H9 (cell line): ENCODE data around the gene MPL. TPM values are rescaled to one million over a fixed set of nuclear protein-coding genes. Genes with fewer than 3 reads are reported as not detected.

Experiments
- DNase-seq: peaks from one replicate; pipeline ENCODE4 v3.0.0-alpha.2; 2017
- H2AFZ ChIP-seq: one replicate; pipeline ENCODE4 v1.6.1; 2013; ENCODE audit warnings: mild to moderate bottlenecking, low read length, control low read depth, moderate library complexity
- H2AK5ac ChIP-seq: 2 replicates; pipeline ENCODE4 v1.6.1; 2013; ENCODE audit warnings: low read length, control low read depth, mixed read lengths; ENCODE audit not compliant: insufficient read length
- H2BK120ac ChIP-seq: one replicate; pipeline ENCODE4 v1.6.1; 2013; ENCODE audit warnings: low read depth, mild to moderate bottlenecking, low read length, control low read depth, inconsistent platforms; ENCODE audit not compliant: poor library complexity, severe bottlenecking
- H2BK12ac ChIP-seq: 2 replicates; pipeline ENCODE4 v1.6.1; 2013; ENCODE audit warnings: low read length, control low read depth, mixed read lengths, low read depth; ENCODE audit not compliant: insufficient read length
- H2BK15ac ChIP-seq: 2 replicates; pipeline ENCODE4 v1.6.1; 2013; ENCODE audit warnings: low read depth, low read length, control low read depth
- H2BK20ac ChIP-seq: one replicate; pipeline ENCODE4 v1.6.1; 2013; ENCODE audit warnings: low read depth, mild to moderate bottlenecking, low read length, control low read depth, inconsistent platforms; ENCODE audit not compliant: poor library complexity, severe bottlenecking
- H2BK5ac ChIP-seq: 2 replicates; pipeline ENCODE4 v1.6.1; 2013; ENCODE audit warnings: low read length, control low read depth, mixed read lengths; ENCODE audit not compliant: insufficient read length
- H3K14ac ChIP-seq: 2 replicates; pipeline ENCODE4 v1.6.1; 2013; ENCODE audit warnings: low read length, control low read depth; ENCODE audit not compliant: insufficient read depth
- H3K18ac ChIP-seq: 2 replicates; pipeline ENCODE4 v1.6.1; 2013; ENCODE audit warnings: low read depth, mild to moderate bottlenecking, mixed read lengths, low read length, control low read depth; ENCODE audit not compliant: insufficient read length
- H3K23ac ChIP-seq: 2 replicates; pipeline ENCODE4 v1.6.1; 2013; ENCODE audit warnings: low read length, control low read depth, mixed read lengths, low read depth; ENCODE audit not compliant: insufficient read length
- H3K23me2 ChIP-seq: 2 replicates; pipeline ENCODE4 v1.6.1; 2013; ENCODE audit warnings: low read depth, mild to moderate bottlenecking, mixed read lengths, low read length, control low read depth; ENCODE audit not compliant: insufficient read length, poor library complexity, severe bottlenecking
- H3K27ac ChIP-seq: 2 replicates; pipeline ENCODE4 v1.5.1; 2013; ENCODE audit warnings: low read length, control low read depth, mixed read lengths, low read depth; ENCODE audit not compliant: insufficient read length
- H3K27me3 ChIP-seq: 2 replicates; pipeline ENCODE4 v1.6.1; 2013; ENCODE audit warnings: low read length, control low read depth, inconsistent platforms; ENCODE audit not compliant: insufficient read depth
- H3K4ac ChIP-seq: 2 replicates; pipeline ENCODE4 v1.6.1; 2013; ENCODE audit warnings: low read depth, mild to moderate bottlenecking, control low read depth, inconsistent platforms, low read length, moderate library complexity
- H3K4me1 ChIP-seq: 2 replicates; pipeline ENCODE4 v1.6.1; 2013; ENCODE audit warnings: low read length, control low read depth, inconsistent platforms; ENCODE audit not compliant: insufficient read depth
- H3K4me2 ChIP-seq: 2 replicates; pipeline ENCODE4 v1.6.1; 2013; ENCODE audit warnings: low read length, control low read depth, mixed read lengths; ENCODE audit not compliant: insufficient read length, insufficient read depth
- H3K56ac ChIP-seq: 2 replicates; pipeline ENCODE4 v1.6.1; 2013; ENCODE audit warnings: low read depth, mild to moderate bottlenecking, mixed read lengths, low read length, control low read depth; ENCODE audit not compliant: insufficient read length
- H3K79me1 ChIP-seq: 2 replicates; pipeline ENCODE4 v1.6.1; 2013; ENCODE audit warnings: low read depth, mild to moderate bottlenecking, moderate library complexity, low read length, control low read depth, inconsistent platforms; ENCODE audit not compliant: insufficient read depth, poor library complexity, severe bottlenecking
- H3K79me2 ChIP-seq: 2 replicates; pipeline ENCODE4 v1.6.1; 2013; ENCODE audit warnings: low read length, control low read depth, inconsistent platforms; ENCODE audit not compliant: insufficient read depth
- H3K9ac ChIP-seq: 2 replicates; pipeline ENCODE4 v1.6.1; 2013; ENCODE audit warnings: low read length, control low read depth, mixed read lengths; ENCODE audit not compliant: insufficient read length; ENCODE audit errors: extremely low read depth
- H3K9me3 ChIP-seq: one replicate; pipeline ENCODE4 v1.6.1; 2013; ENCODE audit warnings: low read depth, low read length, inconsistent platforms; ENCODE audit not compliant: control insufficient read depth
- H3T11ph ChIP-seq: one replicate; pipeline ENCODE4 v1.6.1; 2013; ENCODE audit warnings: mild to moderate bottlenecking, low read length, control low read depth, inconsistent platforms
- H4K20me1 ChIP-seq: one replicate; pipeline ENCODE4 v1.6.1; 2013; ENCODE audit not compliant: control insufficient read depth, insufficient read length, insufficient read depth
- H4K5ac ChIP-seq: 2 replicates; pipeline ENCODE4 v1.6.1; 2013; ENCODE audit warnings: low read depth, mild to moderate bottlenecking, mixed read lengths, low read length, control low read depth; ENCODE audit not compliant: insufficient read length
- H4K8ac ChIP-seq: replicated peaks from 2 replicates; pipeline ENCODE4 v1.6.1; 2013; ENCODE audit warnings: low read length, control low read depth, mixed read lengths, low read depth; ENCODE audit not compliant: insufficient read length
- H4K91ac ChIP-seq: 2 replicates; pipeline ENCODE4 v1.6.1; 2013; ENCODE audit warnings: low read depth, mild to moderate bottlenecking, moderate library complexity, mixed read lengths, low read length, control low read depth; ENCODE audit not compliant: insufficient read length
- H3K27ac Mint-ChIP-seq, 3 experiments: 2 replicates in 2 of 3; 3 replicates in 1 of 3; pipeline ENCODE4 v1.8.0; 2020 to 2021; ENCODE audit warnings: mixed read lengths in 3 of 3, mild to moderate bottlenecking in 1 of 3, moderate library complexity in 1 of 3
- H3K27me3 Mint-ChIP-seq: 2 replicates; pipeline ENCODE4 v1.8.0; 2021; ENCODE audit warnings: low read depth, mild to moderate bottlenecking, moderate library complexity, mixed read lengths
- H3K36me3 Mint-ChIP-seq, 3 experiments: 2 replicates in 2 of 3; 3 replicates in 1 of 3; pipeline ENCODE4 v1.8.0; 2020 to 2021; ENCODE audit warnings: low read depth in 3 of 3, mixed read lengths in 3 of 3; ENCODE audit not compliant: insufficient read depth in 1 of 3
- H3K4me1 Mint-ChIP-seq, 2 experiments: 2 replicates each; pipeline ENCODE4 v1.8.0; 2020; ENCODE audit warnings: mixed read lengths in 2 of 2
- H3K4me3 Mint-ChIP-seq, 2 experiments: 2 replicates in 1 of 2; 3 replicates in 1 of 2; pipeline ENCODE4 v1.8.0; 2020 to 2021; ENCODE audit warnings: mild to moderate bottlenecking in 2 of 2, mixed read lengths in 2 of 2, moderate library complexity in 1 of 2
- H3K9me3 Mint-ChIP-seq, 2 experiments: 2 replicates in 1 of 2; 3 replicates in 1 of 2; pipeline ENCODE4 v1.8.0; 2020; ENCODE audit warnings: mild to moderate bottlenecking in 2 of 2, mixed read lengths in 2 of 2, moderate library complexity in 1 of 2
- CTCF ChIP-seq: fragments of 200-600 bp; sonication (generic); conservative IDR thresholded peaks from 3 replicates; pipeline ENCODE4 v1.8.0; 2021; ENCODE audit warnings: antibody characterized with exemption, mild to moderate bottlenecking
- WGBS: extraction: QIAGEN DNeasy Blood & Tissue Kit; methylation state at CpG from one replicate; pipeline ENCODE4 v1.1.7; 2013; ENCODE audit warnings: missing lambda C conversion rate, low lambda C conversion rate, mixed read lengths; ENCODE audit not compliant: insufficient read length; ENCODE audit errors: extremely low coverage; 5-methylcytosine and 5-hydroxymethylcytosine counted together
- total RNA-seq: library from RNA; stranded (reverse); gene quantifications from 2 replicates; pipeline ENCODE4 v1.2.1, GENCODE V29; 2021

The MPL gene
- total RNA-seq, 1 experiment from 2014 or later, result not detected

GRCh38 chr1:43288785-43289706 is 48.6 kb upstream of the MPL start:
- Histone ChIP-seq H4K20me1 (no peaks in the 10 kb centered on the region), H2AK5ac (no peak overlapping the region), H3K27ac (no peak overlapping the region), H2BK12ac (no peak overlapping the region), H3K4me2 (no peak overlapping the region), H2BK20ac (no peak overlapping the region), H3T11ph (no peak overlapping the region), H2BK120ac (no peak overlapping the region), H2BK15ac (no peak overlapping the region), H2AFZ (no peak overlapping the region), H3K27me3 (no peaks in the 10 kb centered on the region), H4K5ac (no peak overlapping the region), H4K91ac (no peak overlapping the region), H3K9ac (no peak overlapping the region), H3K9me3 (no peaks in the 10 kb centered on the region), H3K56ac (no peak overlapping the region), H3K79me1 (no peaks in the 10 kb centered on the region), H3K79me2 (no peaks in the 10 kb centered on the region), H3K23me2 (peaks cover 3% of the 10 kb centered on the region), H2BK5ac (no peak overlapping the region), H4K8ac (no peak overlapping the region), H3K14ac (no peak overlapping the region), H3K23ac (no peak overlapping the region), H3K4ac (no peak overlapping the region), H3K4me1 (peaks cover 7% of the 10 kb centered on the region; the same call in 1 of the 2 replicates), H3K18ac (no peak overlapping the region)
- H3K4me3 Mint-ChIP-seq, result no peak overlapping the region
- no peaks in the 10 kb centered on the region for H3K36me3 Mint-ChIP-seq
- H3K27ac Mint-ChIP-seq, result no peak overlapping the region
- no peaks in the 10 kb centered on the region for H3K9me3 Mint-ChIP-seq
- H3K27me3 Mint-ChIP-seq, result peaks cover 3% of the 10 kb centered on the region
- WGBS, result no CpG with 5 or more reads among the region's 12 CpGs
- TF ChIP-seq CTCF, result no peak
- no peak for DNase-seq
- peaks cover 21 to 27% of the 10 kb centered on the region in 2 experiments for H3K4me1 Mint-ChIP-seq
